ENCODE results near the gene GPR62.
"Not testable (repeated sequence)": the region's sequence is repeated elsewhere in the genome, so short reads cannot be mapped to it uniquely, and the experiment has no call there.

Gene GPR62

DNA sequence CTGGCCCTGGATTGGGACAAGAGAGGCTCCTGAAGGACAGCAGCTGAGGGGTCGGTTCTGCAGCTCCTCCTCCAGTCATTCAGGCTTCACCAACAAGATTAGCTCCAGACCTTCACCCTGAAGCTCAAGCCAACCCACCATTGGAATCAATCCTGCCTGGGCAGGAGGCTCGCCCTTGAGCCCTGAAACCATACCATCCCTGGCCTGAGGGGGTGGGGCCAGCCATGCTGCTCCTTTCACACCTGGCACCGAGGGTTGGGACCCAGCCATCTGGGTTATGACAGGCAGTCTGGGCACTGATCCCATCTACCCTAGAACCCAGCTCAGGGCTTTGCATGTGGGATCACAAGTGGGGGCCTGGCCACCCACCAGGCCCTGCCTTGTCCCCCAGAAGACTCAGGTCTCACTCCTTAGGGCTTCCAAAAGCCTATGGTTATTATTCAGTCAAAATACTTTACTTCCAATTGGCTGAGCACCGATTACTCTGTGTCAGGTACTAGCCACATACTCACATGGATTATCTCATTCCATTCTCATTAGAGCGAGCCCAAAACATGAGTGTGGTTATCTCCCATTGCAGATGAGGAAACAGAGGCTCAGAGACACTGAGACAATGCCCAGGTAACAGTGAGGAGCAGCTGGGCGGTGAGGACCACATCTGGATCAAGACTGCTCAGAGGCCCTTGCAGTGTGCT, 15.6 kb downstream of the GPR62 start:
- ATAC-seq = no peak

GRCh38 chr3:51971350-51971749, 16.2 kb downstream of the GPR62 start:
- ATAC-seq = no peak
- DNase-seq = no peak

More for the DNA sequence above, 15.6 kb downstream of the GPR62 start:
- no peak for DNase-seq

- ATAC-seq = peak; percentile 26
- peak; percentile 37 for DNase-seq
These were observed 19.2 kb downstream of the GPR62 start for GRCh38 chr3:51974277-51974962.

DNA sequence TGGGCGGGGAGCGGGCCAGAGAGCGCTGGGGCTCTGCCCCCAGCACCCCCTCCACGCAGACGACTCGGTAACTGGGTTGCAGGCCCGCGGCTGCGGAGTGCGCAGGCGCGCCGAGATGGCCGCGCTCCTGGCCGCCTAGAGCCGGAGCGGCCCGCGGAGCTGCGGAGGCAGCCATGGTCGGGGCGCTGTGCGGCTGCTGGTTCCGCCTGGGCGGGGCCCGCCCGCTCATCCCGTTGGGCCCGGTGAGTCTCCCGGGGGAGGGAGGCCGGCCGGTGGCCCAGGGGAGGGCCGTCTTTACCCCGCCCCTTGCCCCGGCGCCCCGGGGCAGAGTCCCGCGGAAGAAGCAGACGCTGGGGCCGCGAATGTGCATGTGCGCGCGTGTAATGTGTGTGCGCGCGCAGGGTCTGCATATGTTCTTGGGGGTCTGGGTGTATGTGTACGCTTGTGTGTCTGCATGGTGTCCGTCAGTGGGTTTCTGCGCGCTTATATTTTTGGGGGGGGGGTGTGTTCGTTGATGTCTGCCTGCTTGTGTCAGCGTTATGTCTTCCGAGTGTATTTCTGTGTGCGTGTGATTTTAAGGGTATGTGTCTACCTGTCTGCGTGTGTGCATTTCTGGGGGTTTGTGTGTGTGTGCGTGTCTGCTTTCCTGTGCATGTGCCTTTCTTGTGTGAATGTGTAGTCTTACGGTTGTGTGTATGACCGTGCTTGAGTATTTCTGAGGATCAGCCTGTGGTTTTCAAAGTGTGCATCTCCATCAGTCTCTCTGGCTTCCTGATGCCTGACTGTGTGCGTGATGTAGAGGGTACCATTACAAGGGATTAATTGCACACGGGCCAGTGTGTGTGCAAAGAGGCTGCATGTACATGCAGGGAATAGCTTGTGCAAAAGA, 20.0 kb downstream of the GPR62 start, which contains the start of gene ABHD14A:
Gene ABHD14A, plus strand, starts transcription at position 102 of the 889 bp plus-strand sequence. Its CDS starts 72 bp downstream, at position 174.
- ATAC-seq = peak; percentile 79

DNA sequence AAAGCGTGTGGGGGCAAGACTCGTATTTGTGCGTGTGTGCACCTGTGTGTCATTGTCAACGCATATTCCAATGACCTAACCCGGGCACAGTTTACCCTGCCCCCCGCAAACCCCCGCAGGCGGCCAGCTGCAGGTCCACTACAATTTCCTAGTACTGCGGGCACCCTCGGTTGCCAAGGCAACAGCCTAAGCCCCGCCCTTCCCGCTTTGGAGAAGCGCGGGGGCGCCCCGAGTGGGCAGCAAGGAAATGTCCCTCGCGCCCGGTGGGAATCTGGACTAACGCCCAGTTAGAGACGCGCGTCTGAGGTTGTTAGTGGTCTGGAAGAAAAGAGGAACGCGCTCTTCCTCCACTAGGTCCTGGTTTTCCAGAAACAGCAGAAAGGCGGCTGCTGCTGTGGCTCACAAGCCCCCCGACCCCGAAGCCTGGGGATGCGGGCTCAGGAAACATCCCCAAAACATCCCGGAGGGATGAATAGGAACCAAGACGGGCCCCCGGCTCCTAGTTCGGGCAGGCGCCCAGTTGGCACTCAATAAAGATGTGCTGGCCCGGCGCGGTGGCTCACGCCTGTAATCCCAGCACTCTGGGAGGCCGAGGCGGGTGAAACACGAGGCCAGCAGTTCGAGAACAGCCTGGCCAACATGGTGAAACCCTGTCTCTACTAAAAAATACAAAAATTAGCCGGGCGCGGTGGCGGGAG, 20.8 kb downstream of the GPR62 start:
- ATAC-seq = no peak
- DNase-seq = peak; percentile 58

More for the DNA sequence above, 20.0 kb downstream of the GPR62 start, which contains the start of gene ABHD14A:
- DNase-seq = peak; percentile 77

DNA sequence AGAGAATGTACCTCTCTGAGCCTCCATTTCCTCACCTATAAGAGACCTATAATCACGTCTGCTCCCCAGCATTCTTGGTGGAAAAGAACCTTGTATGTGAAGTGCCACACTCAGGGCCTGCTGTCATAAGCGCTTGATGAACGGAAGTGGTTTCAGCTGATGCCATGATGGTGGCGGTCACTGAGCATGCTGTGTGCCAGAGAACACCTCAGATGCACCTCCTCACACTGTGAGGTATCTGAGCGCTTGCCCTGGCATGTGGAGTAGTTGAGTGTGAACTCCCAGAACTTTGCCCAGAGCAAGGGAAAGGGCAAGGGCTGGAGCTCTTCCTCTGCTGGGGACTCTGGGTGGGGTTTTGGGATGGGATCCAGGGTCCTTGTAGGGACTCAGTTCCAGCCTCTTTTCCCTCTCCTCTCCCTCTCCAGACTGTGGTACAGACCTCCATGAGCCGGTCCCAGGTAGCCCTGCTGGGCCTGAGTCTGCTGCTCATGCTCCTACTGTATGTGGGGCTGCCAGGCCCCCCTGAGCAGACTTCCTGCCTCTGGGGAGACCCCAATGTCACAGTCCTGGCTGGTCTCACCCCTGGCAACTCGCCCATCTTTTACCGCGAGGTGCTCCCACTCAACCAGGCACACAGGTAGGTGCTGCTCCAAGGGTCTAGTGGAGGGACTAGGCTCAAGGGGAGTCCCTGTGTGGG, 22.4 kb downstream of the GPR62 start:
- ATAC-seq = no peak
- no peak for DNase-seq

GRCh38 chr3:51978143-51978502, 22.9 kb downstream of the GPR62 start:
- DNase-seq (no peak), ATAC-seq (no peak)

GRCh38 chr3:51980253-51980652, 25.1 kb downstream of the GPR62 start:
- DNase-seq = no peak

GRCh38 chr3:51982352-51982837, 27.2 kb downstream of the GPR62 start:
- ATAC-seq = peak; percentile 48
- peak; percentile 60 for DNase-seq

More at GRCh38 chr3:51980253-51980652, 25.1 kb downstream of the GPR62 start:
- no peak for ATAC-seq

GRCh38 chr3:51982838-51983577, 27.8 kb downstream of the GPR62 start, which contains the start of gene ACY1:
ACY1 (plus strand) TSS chr3:51983535; CDS start chr3:51984065, 530 bp downstream.
- ATAC-seq (peak; percentile 94), DNase-seq (peak; percentile 89)

GRCh38 chr3:51983578-51984268, 28.5 kb downstream of the GPR62 start:
- no peak for ATAC-seq

DNA sequence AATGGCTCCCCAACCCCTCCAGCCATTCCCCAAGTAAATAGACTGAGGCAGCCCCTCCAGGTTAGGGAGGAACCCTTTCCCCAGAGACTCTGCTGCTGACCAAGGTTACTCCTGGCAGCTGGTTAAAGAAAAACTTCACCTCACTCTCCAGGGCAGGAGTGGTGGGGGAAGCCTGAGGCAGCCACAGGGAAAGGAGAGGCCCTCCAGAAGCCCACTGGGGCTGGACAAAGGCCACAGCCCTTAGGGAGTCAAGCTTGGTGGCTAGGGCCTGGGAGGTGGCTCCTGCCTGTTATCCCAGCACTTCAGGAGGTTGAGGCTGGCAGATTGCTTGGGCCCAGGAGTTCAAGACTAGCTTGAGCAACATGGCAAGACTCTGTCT, 29.1 kb downstream of the GPR62 start:
- DNase-seq = no peak
- no peak for ATAC-seq

More at GRCh38 chr3:51983578-51984268, 28.5 kb downstream of the GPR62 start:
- DNase-seq = no peak

GRCh38 chr3:51985063-51985462, 29.9 kb downstream of the GPR62 start:
- ATAC-seq = no peak
- DNase-seq = no peak

DNA sequence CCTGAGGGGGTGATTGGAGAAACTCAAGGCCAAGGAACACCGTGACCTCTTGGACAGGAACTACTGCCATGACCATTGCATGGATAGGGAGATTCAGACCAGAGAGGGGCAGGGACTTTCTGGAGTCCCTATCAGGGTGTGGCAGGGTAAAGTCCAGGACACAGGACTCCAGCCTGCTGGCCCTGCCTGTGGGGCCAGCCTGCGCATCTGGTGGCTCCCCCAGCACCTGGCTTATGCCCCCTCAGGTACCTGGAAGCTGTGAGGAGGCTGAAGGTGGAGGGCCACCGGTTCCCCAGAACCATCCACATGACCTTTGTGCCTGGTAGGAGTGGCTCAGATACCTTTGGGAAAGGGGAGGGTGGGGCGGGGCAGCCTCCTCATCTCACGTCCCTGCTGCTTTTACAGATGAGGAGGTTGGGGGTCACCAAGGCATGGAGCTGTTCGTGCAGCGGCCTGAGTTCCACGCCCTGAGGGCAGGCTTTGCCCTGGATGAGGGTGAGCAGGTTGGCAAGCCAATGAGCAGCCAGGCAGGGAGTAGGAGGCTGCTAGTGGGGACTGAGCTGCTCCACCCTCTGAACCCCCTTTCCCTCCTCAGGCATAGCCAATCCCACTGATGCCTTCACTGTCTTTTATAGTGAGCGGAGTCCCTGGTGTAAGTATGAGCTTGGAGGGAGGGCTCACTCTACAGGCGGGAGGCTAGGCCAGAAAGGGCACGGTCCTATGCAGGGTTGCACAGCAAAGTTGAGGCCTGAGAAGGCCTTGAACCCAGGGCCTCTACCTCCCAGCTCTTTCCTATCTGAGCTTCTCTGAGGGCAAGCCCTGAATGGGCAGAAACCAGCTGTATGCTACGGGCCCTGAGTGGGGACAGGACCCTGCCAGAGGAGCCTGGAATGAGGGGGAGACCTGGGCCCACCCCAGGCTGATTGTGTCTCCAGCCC, 31.1 kb downstream of the GPR62 start:
- ATAC-seq = no peak
- no peak for DNase-seq

GRCh38 chr3:51987568-51987967, 32.4 kb downstream of the GPR62 start:
- ATAC-seq = no peak

GRCh38 chr3:51988286-51989146, 33.3 kb downstream of the GPR62 start:
- DNase-seq = no peak
- no peak for ATAC-seq

More at GRCh38 chr3:51987568-51987967, 32.4 kb downstream of the GPR62 start:
- DNase-seq = no peak

- DNase-seq, ATAC-seq: not testable (repeated sequence)
These were observed 35.4 kb downstream of the GPR62 start for GRCh38 chr3:51990501-51990971.
